GM06990 (cell line): ENCODE data around the gene ITGA6.

Source experiments
- DNase-seq: peaks from one replicate; pipeline ENCODE4 v3.0.0-alpha.2; 2011; ENCODE audit not compliant: insufficient read length; ENCODE audit errors: extremely low read depth
- H3K27me3 ChIP-seq: replicated peaks from 2 replicates; pipeline ENCODE4 v1.6.0; 2011; ENCODE audit warnings: low read length; ENCODE audit not compliant: control insufficient read depth, insufficient read depth
- H3K36me3 ChIP-seq: 2 replicates; pipeline ENCODE4 v1.5.1; 2011; ENCODE audit warnings: low read length; ENCODE audit not compliant: control insufficient read depth, insufficient read depth
- H3K4me3 ChIP-seq: replicated peaks from 2 replicates; pipeline ENCODE4 v1.5.1; 2011; ENCODE audit warnings: low read depth, mild to moderate bottlenecking, control low read depth, low read length
- TF ChIP-seq, protein P1 (sequence below): IDR thresholded peaks from 2 replicates; pipeline ENCODE4 v1.5.1; 2011; ENCODE audit warnings: low read length, control low read depth, mild to moderate bottlenecking, inconsistent platforms; ENCODE audit not compliant: insufficient read depth, poor library complexity, severe bottlenecking

The ITGA6 gene

GRCh38 chr2:172416447-172417058, 10.8 kb upstream of the ITGA6 start:
- H3K27me3 ChIP-seq = no peaks in the 10 kb centered on the region; the same call in 1 of the 2 replicates
- no peak for DNase-seq
- no peaks in the 10 kb centered on the region for H3K36me3 ChIP-seq
- TF ChIP-seq, protein P1, sequence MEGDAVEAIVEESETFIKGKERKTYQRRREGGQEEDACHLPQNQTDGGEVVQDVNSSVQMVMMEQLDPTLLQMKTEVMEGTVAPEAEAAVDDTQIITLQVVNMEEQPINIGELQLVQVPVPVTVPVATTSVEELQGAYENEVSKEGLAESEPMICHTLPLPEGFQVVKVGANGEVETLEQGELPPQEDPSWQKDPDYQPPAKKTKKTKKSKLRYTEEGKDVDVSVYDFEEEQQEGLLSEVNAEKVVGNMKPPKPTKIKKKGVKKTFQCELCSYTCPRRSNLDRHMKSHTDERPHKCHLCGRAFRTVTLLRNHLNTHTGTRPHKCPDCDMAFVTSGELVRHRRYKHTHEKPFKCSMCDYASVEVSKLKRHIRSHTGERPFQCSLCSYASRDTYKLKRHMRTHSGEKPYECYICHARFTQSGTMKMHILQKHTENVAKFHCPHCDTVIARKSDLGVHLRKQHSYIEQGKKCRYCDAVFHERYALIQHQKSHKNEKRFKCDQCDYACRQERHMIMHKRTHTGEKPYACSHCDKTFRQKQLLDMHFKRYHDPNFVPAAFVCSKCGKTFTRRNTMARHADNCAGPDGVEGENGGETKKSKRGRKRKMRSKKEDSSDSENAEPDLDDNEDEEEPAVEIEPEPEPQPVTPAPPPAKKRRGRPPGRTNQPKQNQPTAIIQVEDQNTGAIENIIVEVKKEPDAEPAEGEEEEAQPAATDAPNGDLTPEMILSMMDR = no peak
- H3K4me3 ChIP-seq = no peak overlapping the region

DNA sequence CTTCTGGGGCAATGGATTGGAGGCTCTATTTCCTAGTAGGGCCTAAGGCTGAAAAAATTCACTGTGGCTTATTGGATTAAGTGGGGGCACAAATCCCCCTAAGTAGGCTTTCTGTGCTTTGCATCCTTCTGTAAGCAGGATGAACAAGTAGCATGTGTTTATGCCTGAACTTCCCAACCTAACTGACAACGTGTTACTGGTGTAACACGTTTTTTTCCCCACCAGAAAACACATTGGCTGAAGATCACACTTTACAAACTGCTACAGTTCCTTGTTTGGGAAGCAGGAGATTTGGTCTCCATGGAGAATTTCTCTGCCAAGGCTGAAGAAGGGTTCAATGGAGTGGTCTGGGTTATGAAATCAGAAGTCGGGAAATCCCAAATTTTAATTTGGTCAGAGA, 7.2 kb upstream of the ITGA6 start:
- no peak for DNase-seq
- no peaks in the 10 kb centered on the region for H3K36me3 ChIP-seq
- peaks cover 1% of the 10 kb centered on the region; the same call in 1 of the 2 replicates for H3K27me3 ChIP-seq
- H3K4me3 ChIP-seq = no peak overlapping the region
- TF ChIP-seq, protein P1 = no peak

DNA sequence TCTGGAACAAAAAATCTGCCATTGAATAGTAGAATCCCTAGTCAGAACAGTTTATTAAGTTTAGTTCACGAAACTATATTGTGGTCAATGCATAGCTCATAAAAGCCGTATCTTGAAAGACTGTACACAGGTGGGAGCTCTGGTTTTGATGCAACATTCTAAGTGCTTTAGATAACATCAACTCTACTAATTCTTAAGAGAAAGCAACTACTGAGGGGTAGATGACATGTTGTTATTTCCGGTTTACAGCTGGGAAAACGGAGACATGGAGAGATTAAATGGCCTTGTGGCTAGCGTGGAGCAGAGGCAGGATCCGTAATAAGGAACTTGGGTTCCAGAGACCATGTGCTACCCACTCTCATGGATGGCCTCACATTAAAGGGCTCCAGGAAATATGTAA, 4.2 kb upstream of the ITGA6 start:
- TF ChIP-seq, protein P1 = no peak
- H3K36me3 ChIP-seq = no peaks in the 10 kb centered on the region
- no peak for DNase-seq
- H3K27me3 ChIP-seq = peaks cover 4% of the 10 kb centered on the region; the same call in 1 of the 2 replicates
- no peak overlapping the region for H3K4me3 ChIP-seq

- peaks cover 4% of the 10 kb centered on the region; the same call in 1 of the 2 replicates for H3K27me3 ChIP-seq
- H3K4me3 ChIP-seq = no peak overlapping the region
- H3K36me3 ChIP-seq = no peaks in the 10 kb centered on the region
- TF ChIP-seq, protein P1 = no peak
- no peak for DNase-seq
Observed at GRCh38 chr2:172425336-172425735, 2.0 kb upstream of the ITGA6 start.

- H3K4me3 ChIP-seq = peak overlapping the region; percentile 52
- H3K36me3 ChIP-seq = no peaks in the 10 kb centered on the region
- DNase-seq = no peak
- TF ChIP-seq, protein P1 = no peak
- H3K27me3 ChIP-seq = peaks cover 4% of the 10 kb centered on the region; the same call in 1 of the 2 replicates
Observed at GRCh38 chr2:172426635-172427255, 641 bp upstream of the ITGA6 start.
